Hepatic stellate cell (primary cell): Measurements from ENCODE around the gene SLC1A7.

Experiments used
- DNase-seq: peaks from one replicate; pipeline ENCODE4 v3.0.0; 2011; ENCODE audit warnings: low spot score

SLC1A7 gene

GRCh38 chr1:53115403-53116306 lies 26.8 kb downstream of the SLC1A7 start:
- no peak for DNase-seq

- DNase-seq: no peak
These were observed 27.6 kb downstream of the SLC1A7 start for GRCh38 chr1:53114581-53115400.

GRCh38 chr1:53114090-53114489 lies 28.3 kb downstream of the SLC1A7 start:
- no peak for DNase-seq

- no peak for DNase-seq
These were observed 29.6 kb downstream of the SLC1A7 start for GRCh38 chr1:53112861-53113260.

GRCh38 chr1:53112271-53112774 lies 30.1 kb downstream of the SLC1A7 start:
- DNase-seq: peak; percentile 91

GRCh38 chr1:53111693-53112092 lies 30.7 kb downstream of the SLC1A7 start:
- DNase-seq: no peak

GRCh38 chr1:53111073-53111556 lies 31.3 kb downstream of the SLC1A7 start:
- no peak for DNase-seq

- no peak for DNase-seq
These were observed 31.9 kb downstream of the SLC1A7 start for GRCh38 chr1:53110370-53111072.

- DNase-seq: peak; percentile 81
These were observed 33.5 kb downstream of the SLC1A7 start for GRCh38 chr1:53108646-53109580.

- DNase-seq: peak; percentile 89
These were observed 34.7 kb downstream of the SLC1A7 start for GRCh38 chr1:53107570-53108322.

- DNase-seq: no peak
These were observed 35.3 kb downstream of the SLC1A7 start for GRCh38 chr1:53107090-53107489.

- DNase-seq: no peak
These were observed 38.0 kb downstream of the SLC1A7 start for GRCh38 chr1:53104289-53104913.

GRCh38 chr1:53094533-53094919 lies 47.9 kb downstream of the SLC1A7 start:
- DNase-seq: no peak

- DNase-seq: no peak
These were observed 48.5 kb downstream of the SLC1A7 start for GRCh38 chr1:53093778-53094532.

- DNase-seq: no peak
These were observed 49.0 kb downstream of the SLC1A7 start for GRCh38 chr1:53093451-53093754.

GRCh38 chr1:53092659-53093450 lies 49.6 kb downstream of the SLC1A7 start:
- DNase-seq: no peak

- peak; percentile 59 for DNase-seq
These were observed 50.4 kb downstream of the SLC1A7 start for GRCh38 chr1:53091841-53092645.
